ENCODE data around the gene CES3.
"Not testable (repeated sequence)": the region's sequence is repeated elsewhere in the genome, so short reads cannot be mapped to it uniquely, and the experiment has no call there.

Gene CES3

DNA sequence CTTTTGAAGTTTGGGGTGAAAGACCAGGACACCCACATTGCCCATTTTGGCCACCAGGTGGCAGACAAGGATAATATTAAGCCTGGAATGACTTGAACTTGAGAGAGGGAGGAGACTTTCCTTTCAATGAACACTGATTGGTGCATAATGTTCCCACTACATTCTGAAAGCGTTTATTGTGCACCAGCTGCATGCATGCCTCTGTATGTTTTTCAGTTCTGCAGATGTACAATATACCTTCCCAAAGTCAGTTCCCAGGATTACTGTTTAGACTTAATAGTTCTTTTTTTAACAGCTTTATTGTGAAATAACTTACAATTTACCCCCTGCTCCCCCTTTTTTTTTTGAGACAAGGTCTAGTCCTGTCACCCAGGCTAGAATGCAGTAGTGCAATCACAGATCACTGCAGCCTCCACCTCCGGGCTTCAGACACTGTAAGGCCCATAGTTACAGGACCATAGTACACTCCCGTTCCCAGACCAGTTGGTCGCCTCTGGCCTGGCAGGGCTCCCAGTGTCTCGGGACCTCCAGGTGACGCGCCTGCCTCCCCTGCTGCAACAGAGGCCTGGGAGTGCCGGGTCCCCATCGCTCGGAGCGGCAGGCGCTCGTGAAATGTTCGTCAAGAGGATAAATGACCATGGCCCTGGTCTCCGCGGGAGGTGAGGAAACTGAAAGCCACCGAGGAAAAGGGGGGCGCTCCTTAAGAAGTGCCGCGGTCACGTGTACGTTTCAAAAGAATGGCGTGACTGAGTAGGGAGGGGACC is 13.6 kb upstream of the CES3 start:
- peak; percentile 88 to 94 (median 90) for DNase-seq

- DNase-seq, result peak in 2 of 4 experiments; percentile 42 to 51
These were observed 12.8 kb upstream of the CES3 start for GRCh38 chr16:66948134-66948836.

DNA sequence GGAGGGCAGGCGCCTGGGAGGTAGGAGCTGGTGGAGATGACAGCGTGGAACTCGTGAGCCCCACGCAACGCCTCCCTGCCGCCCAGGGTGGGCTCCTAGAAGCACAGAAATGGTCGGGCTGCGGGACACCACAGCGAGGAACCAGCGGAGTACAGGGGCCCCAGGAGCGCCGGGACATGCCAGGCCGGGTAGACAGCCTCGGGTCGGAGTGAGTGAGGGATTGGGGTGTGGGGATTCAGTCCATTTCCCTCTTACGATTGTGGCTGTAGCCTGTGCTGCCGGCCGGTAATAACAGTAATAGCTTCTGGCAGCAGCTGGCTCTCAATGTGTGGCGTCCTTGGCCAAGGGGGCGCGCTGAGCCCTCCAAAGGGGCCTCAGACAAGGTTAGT is 12.2 kb upstream of the CES3 start:
- DNase-seq, result no peak

DNA sequence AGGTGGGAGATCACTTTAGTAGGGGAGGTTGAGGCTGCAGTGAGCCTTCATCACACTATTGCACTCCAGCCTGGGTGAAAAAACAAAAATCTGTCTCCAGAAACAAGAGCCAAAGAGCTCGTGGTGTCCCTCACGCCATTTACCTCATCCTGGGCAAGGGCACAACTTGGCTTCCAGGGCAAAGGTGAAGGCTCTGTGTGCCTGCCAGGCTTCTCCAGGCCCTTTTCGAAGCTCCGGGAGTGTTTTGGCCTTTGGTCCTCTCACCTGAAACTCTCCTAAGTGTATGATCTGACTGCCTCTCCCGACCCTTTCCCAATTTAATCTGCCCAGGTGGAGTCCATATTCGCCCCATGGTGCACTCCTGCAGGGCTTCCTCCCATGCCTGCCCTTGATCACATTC is 11.6 kb upstream of the CES3 start:
- DNase-seq, result no peak

- DNase-seq, result no peak
These were observed 10.6 kb upstream of the CES3 start for GRCh38 chr16:66950437-66950836.

DNA sequence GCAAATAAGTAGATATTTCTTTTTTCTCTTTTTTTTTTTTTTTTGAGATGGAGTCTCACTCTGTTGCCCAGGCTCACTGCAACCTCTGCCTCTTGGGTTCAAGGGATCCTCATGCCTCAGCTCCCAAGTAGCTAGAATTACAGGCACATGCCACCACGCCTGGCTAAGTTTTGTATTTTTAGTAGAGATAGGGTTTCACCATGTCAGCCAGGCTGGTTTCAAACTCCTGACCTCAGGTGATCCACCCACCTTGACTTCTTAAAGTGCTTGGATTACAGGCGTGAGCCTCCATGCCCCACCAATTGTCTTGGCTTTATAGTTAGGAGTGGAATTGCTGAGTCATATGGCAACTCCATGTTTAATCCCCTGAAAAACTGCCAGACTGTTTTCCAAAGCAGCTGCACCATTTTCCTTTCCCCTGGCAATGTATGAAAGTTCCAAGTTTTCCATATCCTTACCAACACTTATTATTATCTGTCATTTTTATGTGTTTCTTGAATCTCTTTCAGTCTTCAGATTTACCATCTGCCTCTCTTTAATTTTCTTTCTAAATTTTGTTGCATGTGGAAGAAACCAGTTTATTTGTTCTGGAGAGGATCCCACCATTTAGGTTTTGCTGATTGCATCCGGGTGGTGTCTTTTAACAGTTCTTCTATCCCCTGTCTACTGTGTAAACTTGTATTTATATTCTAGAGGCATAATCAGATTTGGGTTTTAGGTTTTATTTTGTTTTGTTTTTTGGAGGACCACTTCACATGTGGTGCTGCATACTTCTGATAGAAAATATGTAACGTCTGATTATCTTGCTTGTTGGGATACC is 9.9 kb upstream of the CES3 start:
- DNase-seq, result no peak

- DNase-seq, result no peak
These were observed 8.5 kb upstream of the CES3 start for GRCh38 chr16:66952430-66953110.

DNA sequence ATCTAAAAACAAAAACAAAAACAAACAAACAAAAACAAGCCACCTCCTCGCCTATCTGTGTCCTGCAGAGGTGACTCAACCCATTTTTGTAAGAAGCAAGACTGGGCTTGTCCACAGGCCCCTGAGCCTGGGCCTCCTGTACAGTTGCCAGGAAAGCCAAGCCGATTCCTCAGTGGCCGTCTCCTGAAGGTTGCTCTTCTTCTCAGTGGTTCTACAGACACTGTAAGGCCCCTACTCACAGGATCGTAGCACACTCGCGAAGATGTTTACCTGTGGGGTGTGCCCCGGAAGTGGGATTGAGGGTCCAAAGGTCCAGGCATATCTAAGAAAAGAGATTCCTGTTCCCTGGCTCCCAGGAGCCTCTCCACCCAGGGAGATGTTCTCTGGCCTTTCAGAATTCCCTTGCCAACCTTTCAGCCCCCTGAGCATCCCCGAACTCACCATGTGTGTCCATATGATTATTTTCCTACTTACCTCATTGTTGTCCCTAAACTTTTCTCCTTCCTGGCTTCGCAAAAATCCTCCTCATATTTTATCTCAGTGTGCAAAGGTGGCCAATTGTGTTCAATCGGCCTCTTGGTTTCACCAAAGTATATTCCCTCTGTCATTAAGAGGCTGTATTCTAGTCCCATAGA is 7.5 kb upstream of the CES3 start:
- DNase-seq, result no peak

GRCh38 chr16:66954097-66954659 is 6.9 kb upstream of the CES3 start:
- DNase-seq, result peak; percentile 80 to 88 (median 86)

DNA sequence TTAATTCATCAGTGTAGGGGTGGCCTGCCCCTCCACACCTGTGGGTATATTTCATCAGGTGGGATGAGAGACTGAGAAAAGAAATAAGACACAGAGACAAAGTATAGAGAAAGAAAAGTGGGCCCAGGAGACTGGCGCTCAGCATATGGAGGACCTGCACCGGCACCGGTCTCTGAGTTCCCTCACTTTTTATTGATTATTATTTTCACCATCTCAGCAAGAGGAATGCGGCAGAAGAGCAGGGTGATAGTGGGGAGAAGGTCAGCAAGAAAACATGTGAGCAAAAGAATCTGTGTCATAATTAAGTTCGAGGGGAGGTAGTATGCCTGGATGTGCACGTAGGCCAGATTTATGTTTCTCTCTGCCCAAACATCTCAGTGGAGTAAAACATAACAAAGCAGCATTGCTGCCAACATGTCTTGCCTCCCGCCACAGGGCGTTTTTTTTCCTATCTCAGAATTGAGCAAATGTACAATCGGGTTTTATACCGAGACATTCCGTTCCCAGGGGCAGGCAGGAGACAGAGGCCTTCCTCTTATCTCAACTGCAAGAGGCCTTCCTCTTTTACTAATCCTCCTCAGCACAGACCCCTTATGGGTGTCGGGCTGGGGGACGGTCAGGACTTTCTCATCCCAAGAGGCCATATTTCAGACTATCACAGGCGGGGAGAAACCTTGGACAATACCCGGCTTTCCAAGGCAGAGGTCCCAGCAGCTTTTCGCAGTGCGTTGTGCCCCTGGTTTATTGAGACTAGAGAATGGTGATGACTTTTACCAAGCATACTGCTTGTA is 5.5 kb upstream of the CES3 start:
- DNase-seq, result not testable (repeated sequence)

DNA sequence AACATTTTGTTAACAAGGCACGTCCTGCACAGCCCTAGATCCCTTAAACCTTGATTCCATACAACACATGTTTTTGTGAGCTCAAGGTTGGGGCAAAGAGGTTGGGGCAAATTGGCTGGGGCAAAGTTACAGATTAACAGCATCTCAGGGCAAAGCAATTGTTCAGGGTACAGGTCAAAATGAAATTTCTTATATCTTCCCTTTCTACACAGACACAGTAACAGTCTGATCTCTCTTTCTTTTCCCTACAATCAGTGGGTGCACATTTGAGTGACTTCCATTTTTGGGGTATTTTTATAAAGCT is 5.0 kb upstream of the CES3 start:
- not testable (repeated sequence) for DNase-seq

GRCh38 chr16:66958857-66959703 is 2.0 kb upstream of the CES3 start:
- peak in 1 of 4 experiments; percentile 20 for DNase-seq

DNA sequence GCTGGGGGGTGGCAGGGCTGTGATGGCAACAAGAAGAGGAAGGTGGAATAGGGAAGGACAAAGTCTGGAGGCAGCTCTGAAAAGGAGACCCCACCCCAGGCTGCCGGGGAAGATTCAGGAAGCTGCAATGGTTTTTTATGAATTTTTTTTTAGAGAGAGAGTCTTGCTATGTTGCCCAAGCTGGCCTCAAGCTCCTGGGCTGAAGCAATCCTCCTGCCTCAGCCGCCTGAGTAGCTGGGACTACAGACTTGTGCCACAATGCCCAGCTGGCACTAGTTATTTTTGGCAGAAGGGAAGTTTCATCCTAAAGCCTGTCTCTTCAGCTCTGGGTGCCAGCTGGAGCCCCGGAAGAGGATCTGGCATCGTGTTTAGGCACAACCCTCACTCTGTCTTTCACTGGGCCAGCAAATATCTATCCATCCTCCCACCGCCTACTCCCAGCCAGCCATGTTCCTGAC is 1.3 kb upstream of the CES3 start:
- peak; percentile 73 to 87 (median 82) for DNase-seq

- DNase-seq, result no peak
These were observed 796 bp upstream of the CES3 start for GRCh38 chr16:66960270-66960669.

GRCh38 chr16:66961914-66962313 is 848 bp downstream of the CES3 start:
- peak in 1 of 4 experiments; percentile 13 for DNase-seq

DNA sequence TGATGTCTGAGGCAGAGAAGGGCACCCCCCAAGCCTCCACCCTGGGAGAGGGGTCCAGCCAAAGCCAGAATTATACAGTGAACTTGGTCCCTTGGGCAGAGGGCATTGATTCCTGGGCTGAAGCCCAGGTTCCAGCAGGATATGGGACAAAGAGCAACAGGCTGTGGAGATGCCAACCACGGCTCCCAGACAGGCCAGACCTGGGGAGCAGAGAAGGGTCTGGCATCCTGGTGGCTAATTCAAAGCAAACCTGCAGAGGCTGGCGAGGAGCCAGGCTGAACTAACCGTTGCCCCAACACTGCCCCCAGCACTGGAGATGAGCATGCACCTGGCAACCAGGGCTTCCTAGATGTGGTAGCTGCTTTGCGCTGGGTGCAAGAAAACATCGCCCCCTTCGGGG is 3.0 kb downstream of the CES3 start:
- DNase-seq, result no peak

DNA sequence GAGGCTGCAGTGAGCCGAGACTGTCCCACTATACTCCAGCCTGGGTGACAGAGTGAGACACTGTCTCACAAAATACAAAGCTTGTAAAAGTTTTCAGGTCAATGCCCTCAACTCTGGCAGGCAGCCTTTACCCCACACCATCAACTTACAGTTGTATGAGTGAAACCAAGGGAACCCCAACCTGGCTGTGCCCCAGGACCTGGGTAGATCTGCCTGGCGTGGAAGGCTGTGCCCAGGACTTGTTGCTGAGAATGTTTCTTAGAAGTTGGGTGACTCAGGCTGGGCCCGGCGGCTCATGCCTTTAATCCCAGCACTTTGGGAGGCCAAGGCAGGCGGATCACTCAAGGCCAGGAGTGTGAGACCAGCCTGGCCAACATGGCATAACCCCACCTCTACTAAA is 7.8 kb downstream of the CES3 start:
- DNase-seq, result no peak

- no peak for DNase-seq
These were observed 10.0 kb downstream of the CES3 start for GRCh38 chr16:66970775-66971720.

GRCh38 chr16:66972983-66973382 is 11.9 kb downstream of the CES3 start:
- DNase-seq, result no peak

Data from suppressor macrophage (primary cell).